ENCODE data around the gene SMIM3.

GRCh38 chr5:150753463-150753862, 25.1 kb upstream of the SMIM3 start:
- TF ChIP-seq CTCF (IDR thresholded peaks at IDR 0.05) (no peak), POLR2AphosphoS5 (IDR thresholded peaks at IDR 0.05; ENCODE audit: low read depth, low read length) (no peak), TCF7L2 (IDR thresholded peaks at IDR 0.05; ENCODE audit: low read depth, low read length) (no peak), SIN3A (IDR thresholded peaks at IDR 0.05; ENCODE audit: borderline replicate concordance, insufficient read depth, low read depth, low read length) (no peak)

All from Panc1 (cell line).